GM03348 (cell line): ENCODE measurements around the gene RASGRF1.
"Not testable (repeated sequence)": the region's sequence is repeated elsewhere in the genome, so short reads cannot be mapped to it uniquely, and the experiment has no call there.

Source experiments
- DNase-seq: peaks from one replicate; pipeline ENCODE4 v3.0.0; 2012; ENCODE audit warnings: low spot score

Gene RASGRF1

DNA sequence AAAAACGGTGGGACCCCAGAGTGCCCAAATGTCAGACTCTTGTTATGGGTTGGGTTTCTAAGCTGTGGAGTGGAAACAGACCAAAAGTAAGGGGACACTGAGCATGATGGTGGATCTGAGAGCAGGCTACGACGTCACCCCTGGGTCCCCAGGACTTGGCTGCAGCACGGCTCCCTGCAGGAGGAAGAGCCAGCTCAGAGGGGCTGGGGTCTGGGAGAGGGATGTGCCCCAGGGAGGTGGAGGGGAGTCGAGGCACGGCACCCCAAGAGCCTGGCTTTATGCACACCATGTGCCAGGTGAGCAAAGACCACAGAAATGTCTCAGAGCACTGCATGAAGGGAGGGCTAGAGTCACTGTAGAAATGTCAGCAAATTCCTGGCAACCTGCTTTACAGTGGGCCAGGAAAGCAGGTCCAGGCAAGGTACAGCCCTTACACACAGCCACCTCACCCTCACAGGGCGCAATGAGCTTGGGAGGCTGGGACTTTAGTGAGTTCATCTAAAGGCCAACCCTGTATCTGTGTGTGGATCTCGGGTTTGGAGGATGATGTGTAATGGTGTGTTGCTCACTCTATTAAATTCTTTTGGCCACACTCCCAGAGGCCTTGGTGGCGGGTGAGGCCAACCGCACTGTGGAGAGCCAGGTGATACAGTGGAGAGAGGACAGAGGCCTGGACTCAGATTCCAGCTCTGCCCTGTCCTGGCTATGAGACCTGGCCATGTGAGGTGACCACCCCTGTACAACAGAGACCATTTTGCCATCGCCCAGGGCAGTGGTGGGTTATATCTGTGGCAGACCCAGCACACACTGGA lies 159.8 kb downstream of the RASGRF1 start:
- DNase-seq = peak; percentile 88

DNA sequence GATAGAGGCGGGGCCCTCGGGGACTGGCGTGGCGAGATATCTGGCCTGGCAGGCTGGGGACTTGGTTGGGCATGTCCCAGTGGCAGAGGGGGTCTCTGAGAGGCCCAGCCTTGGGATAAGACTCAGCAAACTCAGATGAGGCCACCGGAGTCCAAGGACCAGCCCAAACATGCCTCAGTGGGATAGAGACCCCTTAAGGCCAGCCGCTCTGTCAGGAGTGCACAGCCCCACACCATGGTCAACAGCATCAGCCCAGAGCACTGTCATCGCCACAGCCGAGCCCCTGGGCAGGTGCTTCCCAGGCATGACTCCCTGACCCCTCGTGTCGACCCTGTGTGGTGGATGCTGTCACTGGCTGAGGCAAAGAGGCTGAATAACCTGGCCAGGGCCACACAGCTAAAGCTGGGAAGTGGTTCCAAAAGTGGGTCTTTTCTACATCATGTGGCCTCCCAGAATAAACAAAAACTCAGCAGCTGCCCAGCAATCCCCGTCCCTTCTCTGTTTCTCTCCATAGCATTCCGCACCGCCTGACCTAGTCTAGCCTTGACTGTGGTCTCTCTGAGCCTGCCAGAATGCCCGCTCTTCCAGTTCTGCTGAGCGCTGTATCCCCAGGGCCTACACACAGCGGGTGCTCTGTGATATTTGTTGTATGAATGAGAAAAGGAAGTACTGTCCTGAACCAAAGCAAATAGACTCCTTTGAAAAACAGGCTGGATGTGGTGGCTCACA lies 160.9 kb downstream of the RASGRF1 start:
- no peak for DNase-seq

DNA sequence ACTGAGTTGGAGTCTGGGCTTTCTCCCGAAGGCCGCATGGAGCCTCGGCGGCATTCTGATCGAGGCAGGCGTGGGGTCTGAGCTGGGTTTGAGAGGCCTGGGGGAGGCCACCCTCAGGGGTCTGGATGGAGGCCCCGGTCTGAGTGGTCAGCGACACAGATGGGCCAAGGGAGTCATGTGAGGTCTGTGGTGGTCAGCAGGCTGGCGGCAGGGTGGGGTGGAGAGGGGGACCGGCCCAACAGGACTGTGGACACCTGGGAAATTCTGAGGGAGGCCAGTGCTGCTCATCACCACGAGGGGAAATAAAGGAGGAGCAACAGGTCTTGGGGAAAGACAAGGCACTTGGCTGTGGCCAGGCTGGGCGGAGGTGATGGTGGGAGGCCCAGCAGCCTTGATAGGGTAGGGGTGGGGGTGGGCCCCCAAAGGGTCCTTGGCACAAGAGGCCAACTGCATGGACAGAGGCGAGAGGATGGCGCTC lies 161.9 kb downstream of the RASGRF1 start:
- no peak for DNase-seq

DNA sequence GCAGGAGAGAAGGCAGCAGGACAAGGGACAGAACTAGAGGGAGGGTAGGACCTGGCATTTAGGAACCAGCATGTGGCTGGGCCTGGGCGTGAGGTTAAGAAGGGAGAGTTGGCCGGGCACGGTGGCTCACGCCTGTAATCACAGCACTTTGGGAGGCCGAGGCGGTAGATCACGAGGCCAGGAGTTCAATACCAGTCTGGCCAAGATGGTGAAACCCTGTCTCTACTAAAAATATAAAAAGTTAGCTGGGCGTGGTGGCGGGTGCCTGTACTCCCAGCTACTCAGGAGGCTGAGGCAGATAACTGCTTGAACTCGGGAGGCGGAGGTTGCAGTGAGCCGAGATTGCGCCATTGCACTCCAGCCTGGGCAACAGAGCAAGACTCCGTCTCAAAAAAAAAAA lies 162.4 kb downstream of the RASGRF1 start:
- DNase-seq = not testable (repeated sequence)

DNA sequence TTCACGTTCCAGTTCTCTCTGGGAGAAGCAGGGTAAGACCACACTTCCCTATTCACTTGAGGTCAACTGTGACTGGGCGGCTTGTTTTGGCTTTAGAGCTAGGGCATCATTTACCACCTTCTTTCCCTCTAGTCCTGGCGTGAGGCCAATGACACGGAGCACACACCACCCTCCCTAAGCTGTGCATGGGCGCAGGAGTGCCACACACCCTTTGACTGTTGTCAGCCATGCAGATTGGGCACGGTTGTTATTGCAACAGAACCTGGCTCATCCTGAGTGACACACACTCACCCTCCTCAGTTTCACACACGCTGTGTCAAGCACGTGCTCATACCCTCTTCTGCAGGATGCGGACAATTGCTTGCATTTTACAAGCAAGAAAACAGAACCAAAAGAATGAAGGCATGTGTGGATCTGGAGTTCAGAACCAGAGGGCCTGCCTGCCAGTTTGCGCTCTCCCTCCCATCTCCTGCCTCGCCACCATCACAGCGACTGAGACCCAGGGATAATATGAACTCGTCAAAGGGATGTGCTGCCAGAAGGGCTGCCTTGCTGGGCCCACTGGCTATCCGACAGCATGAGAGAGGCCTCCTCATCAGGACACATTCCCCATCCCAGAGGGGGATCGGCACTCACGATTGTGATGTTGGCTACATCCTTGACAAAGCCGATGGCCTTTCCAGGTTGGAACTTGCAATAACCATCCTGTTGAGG lies 163.3 kb downstream of the RASGRF1 start:
- DNase-seq = no peak

DNA sequence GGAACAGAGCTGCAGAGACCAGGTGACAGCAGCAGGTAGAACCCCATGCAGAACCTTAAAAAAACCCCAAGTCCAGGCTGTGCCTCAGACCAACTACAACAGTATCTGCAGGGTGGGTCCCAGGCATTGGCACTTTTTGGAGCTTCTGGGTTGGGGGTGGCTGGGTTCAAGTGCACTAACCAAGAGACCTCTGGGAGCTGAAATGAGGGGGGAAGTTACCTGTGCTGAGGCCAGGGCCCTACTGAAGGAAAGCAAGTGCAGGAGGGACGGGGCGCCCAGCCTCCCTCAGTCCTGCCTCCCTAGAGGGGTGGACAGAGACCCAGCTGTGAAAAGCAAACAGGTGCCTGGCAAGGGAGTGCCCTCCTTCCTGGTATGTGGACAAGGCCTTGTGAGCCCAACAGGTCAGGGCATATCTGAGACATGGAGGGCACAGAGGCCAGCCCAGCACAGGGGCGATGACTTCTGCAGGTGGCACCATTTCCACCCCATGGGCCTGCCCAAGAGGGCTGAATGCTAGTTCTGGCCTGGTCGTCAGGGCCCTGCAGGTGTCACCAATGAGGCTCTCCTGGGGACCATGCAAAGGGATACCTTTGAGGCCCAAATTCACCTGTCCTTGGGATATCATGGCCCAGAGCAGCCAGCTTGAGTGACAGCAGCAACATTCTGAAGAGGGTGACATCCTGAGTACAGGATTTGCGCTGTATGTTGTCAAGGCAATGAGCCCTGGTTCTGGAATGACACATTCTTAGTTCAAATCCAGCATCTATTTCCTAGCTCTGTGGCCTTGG lies 164.4 kb downstream of the RASGRF1 start:
- no peak for DNase-seq

DNA sequence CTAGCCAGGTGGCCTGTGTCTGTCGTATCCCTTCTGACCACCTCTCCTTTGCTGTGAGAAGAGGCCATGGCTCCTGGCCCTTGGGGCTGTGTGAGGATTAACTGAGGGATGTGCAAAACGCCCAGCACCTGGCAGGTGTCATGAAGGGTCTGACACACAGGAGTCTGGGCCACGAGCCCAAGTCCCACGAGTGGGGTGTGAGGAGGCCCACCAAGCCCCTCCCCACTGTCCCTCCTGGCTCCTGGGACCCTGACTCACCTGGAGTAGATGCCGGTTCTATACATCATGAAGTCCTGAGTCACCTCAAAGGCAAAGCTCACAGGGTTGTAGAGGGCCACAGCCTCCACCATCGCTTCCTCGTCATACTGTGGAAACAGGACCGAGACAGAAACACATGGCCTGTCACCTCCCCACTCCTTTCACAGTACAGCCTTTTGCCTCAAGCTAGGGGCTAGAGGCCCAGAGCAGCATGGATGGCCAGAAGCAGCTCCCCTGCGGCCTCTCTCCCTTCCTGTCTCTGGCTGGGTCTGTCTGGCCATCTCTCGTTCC lies 165.4 kb downstream of the RASGRF1 start:
- no peak for DNase-seq

DNA sequence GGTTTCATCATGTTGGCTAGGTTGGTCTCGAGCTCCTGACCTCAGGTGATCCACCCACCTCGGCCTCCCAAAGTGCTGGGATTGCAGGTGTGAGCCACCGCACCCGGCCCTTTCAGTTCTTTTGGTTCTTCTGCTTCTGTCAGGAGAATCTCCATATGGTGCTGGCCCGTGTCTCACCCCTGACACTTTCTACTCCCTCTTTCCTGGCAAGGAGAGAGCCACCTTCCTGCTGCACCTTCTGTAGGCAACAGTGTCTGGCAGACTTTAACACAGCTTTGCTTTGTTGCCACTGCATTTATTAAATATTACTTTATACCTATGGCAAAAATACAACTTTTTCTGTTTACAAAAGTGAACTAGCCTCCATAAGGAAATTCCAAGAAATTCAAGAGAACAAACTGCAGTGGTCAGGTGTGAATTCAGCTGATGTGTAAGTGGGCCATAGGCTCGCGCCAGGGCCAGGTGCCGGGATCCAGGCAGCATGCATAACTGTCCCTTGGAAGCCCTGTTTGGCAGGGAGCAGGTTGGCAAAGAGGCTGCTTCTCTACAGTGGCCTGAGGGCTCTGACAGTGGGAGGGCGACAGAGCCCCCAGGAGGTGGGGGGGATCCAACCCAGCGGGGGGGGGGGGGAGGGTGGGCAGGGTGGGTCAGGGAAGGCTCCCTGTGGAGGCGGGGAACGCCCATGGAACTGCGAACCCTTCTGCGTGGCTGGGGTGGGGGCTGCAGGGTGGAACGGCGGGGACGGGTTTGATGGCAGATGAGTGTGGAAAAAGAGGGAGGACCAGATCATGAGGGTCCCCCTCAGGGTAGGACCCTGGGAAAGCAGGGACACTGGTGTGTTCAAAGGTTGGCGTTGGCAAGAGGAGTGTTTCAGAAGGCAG lies 166.9 kb downstream of the RASGRF1 start:
- no peak for DNase-seq

DNA sequence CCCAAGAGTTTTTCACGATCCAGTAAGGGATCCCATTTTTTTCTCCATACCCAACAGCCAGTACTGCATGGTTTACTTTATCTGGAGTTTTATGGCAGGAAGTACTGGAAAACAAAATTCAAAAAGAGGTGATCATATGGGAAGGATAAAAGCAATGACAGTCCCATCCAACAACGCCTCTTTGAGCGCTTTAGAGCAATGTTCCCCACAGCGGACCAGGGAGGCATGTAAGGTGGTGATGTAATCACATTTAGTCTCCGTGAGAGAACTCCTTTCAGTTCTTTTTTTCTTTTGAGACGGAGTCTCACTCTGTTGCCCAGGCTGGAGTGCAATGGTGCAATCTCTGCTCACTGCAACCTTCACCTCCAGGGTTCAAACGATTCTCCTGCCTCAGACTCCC lies 167.6 kb downstream of the RASGRF1 start:
- no peak for DNase-seq

DNA sequence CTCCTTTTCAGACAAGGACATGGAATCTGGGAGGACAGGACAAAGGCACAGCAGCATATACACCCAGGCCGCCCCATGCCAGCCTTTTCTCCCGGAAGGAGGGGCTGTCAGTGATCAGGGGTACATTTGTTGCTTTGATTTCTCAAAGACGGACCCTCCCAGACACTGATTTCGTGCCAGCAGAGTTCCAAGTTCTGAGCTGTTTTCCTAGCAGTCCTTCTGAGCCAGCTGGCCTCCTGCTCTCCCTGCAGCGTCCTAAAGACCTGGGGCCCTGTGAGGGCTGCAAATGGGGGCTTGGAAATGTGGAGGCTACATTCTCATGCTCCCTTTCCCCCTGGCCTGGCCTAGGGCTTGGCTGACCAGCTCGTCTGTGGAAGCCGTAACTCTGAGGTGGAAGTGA lies 168.1 kb downstream of the RASGRF1 start:
- no peak for DNase-seq

DNA sequence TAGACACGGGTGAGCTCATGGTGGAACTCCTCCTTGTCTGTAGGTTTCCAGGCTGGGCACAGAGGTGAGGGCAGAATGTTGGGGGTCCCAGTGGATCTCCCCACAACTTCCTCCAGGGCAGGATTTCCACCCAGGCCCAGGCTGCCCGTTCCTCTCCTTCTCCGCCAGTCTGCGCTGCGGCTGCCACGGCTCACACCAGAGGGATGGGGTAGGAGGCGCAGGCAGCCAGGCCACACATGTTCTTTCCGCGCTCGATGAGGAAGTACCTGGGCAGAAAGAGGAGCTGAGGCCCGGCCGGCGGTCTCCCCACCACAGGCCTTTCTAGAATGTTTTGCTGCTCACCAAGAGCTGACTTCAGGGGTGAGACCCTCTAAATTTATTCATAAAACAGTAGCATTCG lies 168.6 kb downstream of the RASGRF1 start:
- DNase-seq = no peak

DNA sequence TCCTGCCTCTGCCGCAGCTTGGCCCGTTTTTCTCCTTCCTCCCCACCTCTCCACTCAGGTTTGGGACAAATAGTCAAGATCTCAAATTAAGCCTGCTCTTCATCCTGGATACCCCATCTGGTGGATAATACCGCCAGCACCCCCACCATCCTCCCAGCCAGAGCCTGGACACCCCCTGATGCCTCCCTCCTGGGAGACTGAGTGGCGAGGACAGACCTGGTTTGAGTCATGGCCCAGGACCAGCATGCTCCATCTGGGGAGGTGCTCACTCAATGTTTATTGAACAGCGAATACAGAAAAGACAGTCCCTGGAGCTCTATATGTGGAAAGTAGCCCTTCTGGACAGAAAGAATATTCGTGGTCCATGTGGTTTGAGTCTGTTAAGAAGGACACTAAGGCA lies 169.1 kb downstream of the RASGRF1 start:
- no peak for DNase-seq

DNA sequence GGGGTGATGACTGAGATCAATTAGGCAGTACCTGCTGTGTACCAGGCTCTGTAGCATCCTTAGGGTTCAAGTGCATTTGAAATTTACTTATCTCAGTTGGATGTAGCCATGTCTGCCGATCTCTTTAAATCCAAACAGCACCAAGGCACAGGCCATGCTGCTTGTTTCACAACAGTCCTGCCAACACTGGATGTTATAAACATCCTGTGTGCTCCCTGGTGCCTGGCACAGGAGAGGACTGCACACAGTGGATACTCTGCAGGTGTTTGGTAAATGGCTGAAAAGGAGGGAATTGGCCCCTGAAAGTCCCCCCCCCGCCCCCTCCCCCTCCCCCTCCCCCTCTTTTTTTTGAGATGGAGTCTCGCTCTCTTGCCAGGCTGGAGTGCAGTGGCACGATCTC lies 172.7 kb downstream of the RASGRF1 start:
- DNase-seq = no peak

DNA sequence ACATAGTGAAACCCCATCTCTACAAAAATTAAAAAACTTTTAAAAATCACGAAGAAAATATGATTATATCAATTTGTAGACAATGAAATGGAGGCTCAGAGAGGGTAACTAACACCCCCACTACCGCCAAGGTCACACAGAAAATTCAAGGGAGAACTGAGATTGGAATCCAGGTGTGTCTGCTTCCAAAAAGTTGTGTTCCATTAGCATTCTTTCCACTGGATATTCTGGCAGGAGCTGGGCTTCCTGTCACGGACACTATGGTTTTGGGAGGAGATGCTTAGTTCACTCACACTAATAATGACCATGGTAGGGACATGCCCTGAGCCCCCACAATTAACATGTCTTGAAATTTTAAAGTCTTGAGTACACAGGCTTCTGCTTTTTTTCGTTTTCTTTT lies 174.5 kb downstream of the RASGRF1 start:
- no peak for DNase-seq

DNA sequence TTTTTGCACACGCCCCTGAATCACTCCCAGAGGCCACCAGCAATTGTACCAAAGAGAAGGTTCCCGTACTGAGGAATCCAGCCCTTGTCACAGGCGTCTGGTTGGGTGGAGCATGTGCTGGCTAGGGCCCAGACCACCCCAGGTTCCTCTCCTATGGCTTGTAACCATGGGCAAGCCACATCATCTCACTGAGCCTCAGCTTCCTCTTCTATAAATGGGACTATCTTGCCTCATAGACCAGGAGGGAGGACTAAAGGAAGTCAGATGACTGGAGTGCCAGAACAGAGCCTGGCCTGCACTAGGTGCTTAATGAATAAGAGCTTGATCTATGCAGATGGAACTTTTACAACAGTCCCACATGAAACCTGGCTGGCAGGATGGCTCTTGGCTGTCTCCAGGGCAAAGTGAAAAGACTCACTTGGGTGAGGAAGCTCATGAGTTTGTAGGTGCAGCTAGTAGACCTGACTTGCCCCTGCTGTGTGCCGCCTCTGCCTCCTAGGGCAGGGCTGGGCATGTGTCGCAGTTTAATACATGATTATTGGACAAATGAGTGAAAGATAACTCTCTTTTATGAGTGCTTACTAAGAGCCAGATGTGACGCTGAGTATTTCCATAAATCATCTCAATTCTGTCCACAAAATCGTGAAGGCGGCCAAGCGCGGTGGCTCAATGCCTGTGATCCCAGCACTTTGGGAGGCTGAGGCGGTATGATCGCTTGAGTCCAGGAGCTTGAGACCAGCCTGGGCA lies 175.1 kb downstream of the RASGRF1 start:
- DNase-seq = peak; percentile 47

DNA sequence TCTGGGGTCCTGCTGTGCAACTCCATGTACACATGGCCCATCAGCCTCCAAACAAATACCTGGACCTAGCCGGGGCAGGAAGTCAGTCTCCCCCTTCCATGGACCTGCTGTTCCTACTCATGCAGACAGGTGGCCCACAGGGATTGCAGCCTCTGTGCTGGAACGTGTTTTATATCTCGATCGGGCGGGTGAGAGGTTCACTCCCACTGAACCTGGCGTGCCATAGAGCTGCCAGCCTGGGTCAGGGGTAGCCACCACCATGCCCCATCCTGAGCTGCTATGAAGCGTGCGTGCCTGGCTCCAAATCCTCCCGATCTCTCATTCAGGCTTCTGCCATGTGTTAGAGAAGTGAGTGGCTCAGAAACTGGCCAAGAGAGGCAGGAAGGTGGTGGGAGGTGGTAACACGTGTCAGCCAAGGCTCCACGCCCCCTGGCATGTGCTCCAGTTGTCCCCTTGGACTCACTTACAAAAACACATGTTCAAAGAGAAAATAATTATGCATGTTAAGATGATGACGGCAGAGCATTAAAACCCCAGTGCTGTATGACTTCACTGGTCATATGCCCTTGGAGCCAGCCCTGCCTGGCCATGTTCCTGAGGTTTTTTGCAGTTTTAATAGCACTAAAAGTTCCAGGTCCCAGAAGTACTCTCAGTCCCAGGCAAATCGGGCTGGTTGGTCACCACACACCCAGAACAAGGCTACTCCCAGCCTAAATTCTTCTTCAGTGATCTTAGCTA lies 176.4 kb downstream of the RASGRF1 start:
- no peak for DNase-seq

DNA sequence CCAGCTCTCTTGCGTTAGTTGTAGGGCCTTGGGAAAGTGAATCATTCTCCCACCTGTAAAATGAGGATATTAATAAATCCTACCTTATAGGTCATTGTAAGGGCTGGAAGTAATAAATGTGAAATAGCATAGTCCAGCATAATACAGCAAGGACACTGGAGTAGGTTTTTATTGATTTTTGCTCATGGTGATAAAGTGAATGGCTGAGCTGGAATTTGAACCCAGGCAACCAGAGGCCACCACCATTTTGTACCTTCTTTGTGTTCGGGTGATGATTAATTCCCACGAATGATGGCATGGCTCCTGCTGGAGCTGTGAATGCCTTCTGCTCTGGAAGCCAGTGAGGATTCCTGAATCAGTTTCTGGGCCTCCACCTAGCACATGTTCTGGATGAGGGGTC lies 177.6 kb downstream of the RASGRF1 start:
- no peak for DNase-seq

DNA sequence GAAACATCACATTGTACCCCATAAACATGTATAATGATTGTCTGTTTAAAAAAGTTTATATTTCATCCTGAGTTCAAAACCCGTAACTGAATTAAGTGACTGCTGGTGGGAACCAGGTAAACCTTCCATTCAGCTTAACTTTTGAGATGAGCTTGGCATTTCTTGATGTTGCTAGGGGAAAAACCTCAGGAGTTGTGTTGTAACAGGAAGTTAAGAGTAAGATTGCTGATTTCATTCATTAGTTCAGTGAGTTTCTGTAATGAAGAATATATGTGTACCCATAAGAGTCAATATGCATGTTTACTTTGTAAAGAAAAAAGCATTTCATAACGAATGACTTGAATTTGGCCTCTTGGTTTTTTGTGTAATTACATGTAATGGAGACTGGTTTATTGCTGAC lies 178.3 kb downstream of the RASGRF1 start:
- no peak for DNase-seq

DNA sequence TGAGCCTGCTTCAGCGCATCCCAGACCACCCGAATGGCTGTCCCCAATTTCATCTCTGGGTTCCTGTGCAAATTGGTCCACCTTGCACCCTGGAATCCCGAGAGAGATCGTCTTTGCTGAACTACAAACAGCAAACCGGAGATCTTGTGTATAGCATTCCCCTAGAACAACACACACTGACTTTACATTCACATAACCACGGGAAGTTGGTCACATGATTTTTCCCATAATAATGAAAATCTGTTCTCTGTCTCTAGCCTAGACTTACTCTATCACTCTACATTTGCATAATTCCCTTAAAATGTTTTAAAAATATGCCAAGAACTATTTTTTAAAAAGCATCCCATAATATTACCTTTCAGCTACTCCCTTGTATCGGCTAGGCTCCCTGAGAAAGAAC lies 180.3 kb downstream of the RASGRF1 start:
- no peak for DNase-seq
